DOHH2 (cell line): Measurements from ENCODE around the gene GNPAT.

Source experiments
- EZH2phosphoT487 ChIP-seq: fragments of 200-600 bp; sonication (generic); IDR thresholded peaks from 2 replicates; pipeline ENCODE4 v1.6.1; 2017; ENCODE audit warnings: borderline replicate concordance, mild to moderate bottlenecking, antibody characterized with exemption, low read length, moderate library complexity, mixed read lengths
- TF ChIP-seq, protein P1 (sequence below): fragments of 200-600 bp; sonication (generic); IDR thresholded peaks from one replicate; pipeline ENCODE4 v1.5.1; 2014; ENCODE audit warnings: antibody characterized with exemption, mild to moderate bottlenecking, low read depth, low read length; ENCODE audit not compliant: poor library complexity, severe bottlenecking

DNA sequence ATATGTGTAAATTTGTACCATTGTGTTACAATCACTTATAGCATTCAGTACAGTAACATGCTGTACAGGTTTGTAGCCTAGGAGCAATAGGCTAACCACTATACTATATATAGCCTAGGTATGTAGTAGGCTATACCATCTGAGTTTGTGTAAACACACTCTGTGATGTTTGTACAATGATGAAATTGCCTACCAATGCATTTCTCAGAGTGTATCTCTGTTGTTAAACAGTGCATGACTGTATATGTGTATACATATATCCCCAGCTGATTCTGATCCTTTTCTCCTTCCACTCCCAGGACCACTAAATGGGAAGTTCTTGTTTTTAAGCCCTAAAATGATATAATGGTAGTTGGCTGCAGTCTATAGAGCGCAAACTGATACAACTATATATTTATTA lies 7.8 kb downstream of the GNPAT start:
- TF ChIP-seq, protein P1, sequence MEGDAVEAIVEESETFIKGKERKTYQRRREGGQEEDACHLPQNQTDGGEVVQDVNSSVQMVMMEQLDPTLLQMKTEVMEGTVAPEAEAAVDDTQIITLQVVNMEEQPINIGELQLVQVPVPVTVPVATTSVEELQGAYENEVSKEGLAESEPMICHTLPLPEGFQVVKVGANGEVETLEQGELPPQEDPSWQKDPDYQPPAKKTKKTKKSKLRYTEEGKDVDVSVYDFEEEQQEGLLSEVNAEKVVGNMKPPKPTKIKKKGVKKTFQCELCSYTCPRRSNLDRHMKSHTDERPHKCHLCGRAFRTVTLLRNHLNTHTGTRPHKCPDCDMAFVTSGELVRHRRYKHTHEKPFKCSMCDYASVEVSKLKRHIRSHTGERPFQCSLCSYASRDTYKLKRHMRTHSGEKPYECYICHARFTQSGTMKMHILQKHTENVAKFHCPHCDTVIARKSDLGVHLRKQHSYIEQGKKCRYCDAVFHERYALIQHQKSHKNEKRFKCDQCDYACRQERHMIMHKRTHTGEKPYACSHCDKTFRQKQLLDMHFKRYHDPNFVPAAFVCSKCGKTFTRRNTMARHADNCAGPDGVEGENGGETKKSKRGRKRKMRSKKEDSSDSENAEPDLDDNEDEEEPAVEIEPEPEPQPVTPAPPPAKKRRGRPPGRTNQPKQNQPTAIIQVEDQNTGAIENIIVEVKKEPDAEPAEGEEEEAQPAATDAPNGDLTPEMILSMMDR: no peak
- no peak for TF ChIP-seq EZH2phosphoT487
